ENCODE results near the gene RAD51AP1.

RAD51AP1 gene

GRCh38 chr12:4595881-4596280 is 57.2 kb downstream of the RAD51AP1 start:
- DNase-seq (ENCODE audit: low spot score) = no peak

GRCh38 chr12:4603421-4603820 is 64.7 kb downstream of the RAD51AP1 start:
- DNase-seq (ENCODE audit: low spot score) = no peak

GRCh38 chr12:4603946-4604345 is 65.3 kb downstream of the RAD51AP1 start:
- no peak for DNase-seq (ENCODE audit: low spot score)

- DNase-seq (ENCODE audit: low spot score) = peak; percentile 84
Observed at GRCh38 chr12:4604684-4605193, 66.0 kb downstream of the RAD51AP1 start.

- no peak for DNase-seq (ENCODE audit: low spot score)
Observed at GRCh38 chr12:4607056-4607455, 68.4 kb downstream of the RAD51AP1 start.

- DNase-seq (ENCODE audit: low spot score) = no peak
Observed at GRCh38 chr12:4609071-4609470, 70.4 kb downstream of the RAD51AP1 start.
